Caco-2 (cell line): Measurements from ENCODE around the gene TSPAN18. TPM values are rescaled to one million over a fixed set of nuclear protein-coding genes. Genes with fewer than 3 reads are reported as not detected.

ENCODE experiments used
- BruUV-seq: library from RNA; stranded (reverse); fragments of 400-500 nt; replicated peaks from 2 replicates; lab custom pipeline; 2021; lab: Mats Ljungman, UMichigan
- CTCF ChIA-PET: fragments of 300-600 bp; sonication (Branson Sonifier 250); formaldehyde crosslinking; loops from one replicate; lab custom pipeline; 2022; ENCODE audit warnings: antibody characterized with exemption; lab: Charles Lee
- POLR2A ChIA-PET: fragments of 300-600 bp; sonication (Branson Sonifier 250); formaldehyde crosslinking; loops from one replicate; lab custom pipeline; 2022; ENCODE audit warnings: antibody characterized with exemption; lab: Charles Lee
- DNase-seq, 2 experiments: peaks; one replicate each; pipeline versions ENCODE4 v3.0.0 to v3.0.0-alpha.2; 2020 to 2022
- H3K27me3 ChIP-seq: replicated peaks from 2 replicates; pipeline ENCODE4 v1.6.0; 2011; ENCODE audit warnings: low read length; ENCODE audit not compliant: control insufficient read depth, insufficient read depth
- H3K36me3 ChIP-seq: 2 replicates; pipeline ENCODE4 v1.5.1; 2011; ENCODE audit warnings: low read length; ENCODE audit not compliant: control insufficient read depth, insufficient read depth
- H3K4me1 ChIP-seq: fragments of 250-450 bp; sonication (Bioruptor Pico); 2 replicates; pipeline ENCODE4 v1.5.1; 2020; ENCODE audit warnings: mild to moderate bottlenecking
- H3K4me3 ChIP-seq: 2 replicates; pipeline ENCODE4 v1.5.1; 2011; ENCODE audit warnings: low read depth, mild to moderate bottlenecking, control low read depth, low read length
- H3K9me3 ChIP-seq: fragments of 250-450 bp; sonication (Bioruptor Pico); 2 replicates; pipeline ENCODE4 v1.5.1; 2020; ENCODE audit warnings: mild to moderate bottlenecking, moderate library complexity
- H3K27ac Mint-ChIP-seq: one replicate; pipeline ENCODE4 v1.8.0; 2022; ENCODE audit warnings: mixed read lengths; ENCODE audit not compliant: unreplicated experiment
- H3K27me3 Mint-ChIP-seq: one replicate; pipeline ENCODE4 v1.8.0; 2022; ENCODE audit warnings: mixed read lengths; ENCODE audit not compliant: insufficient read depth, unreplicated experiment
- H3K36me3 Mint-ChIP-seq: one replicate; pipeline ENCODE4 v1.8.0; 2022; ENCODE audit warnings: mild to moderate bottlenecking, mixed read lengths; ENCODE audit not compliant: insufficient read depth, unreplicated experiment
- H3K4me1 Mint-ChIP-seq: one replicate; pipeline ENCODE4 v1.8.0; 2022; ENCODE audit warnings: low read depth, mixed read lengths; ENCODE audit not compliant: unreplicated experiment
- H3K4me3 Mint-ChIP-seq: one replicate; pipeline ENCODE4 v1.8.0; 2022; ENCODE audit warnings: mild to moderate bottlenecking, moderate library complexity, mixed read lengths; ENCODE audit not compliant: unreplicated experiment
- H3K9me3 Mint-ChIP-seq: one replicate; pipeline ENCODE4 v1.8.0; 2022; ENCODE audit warnings: mixed read lengths; ENCODE audit not compliant: unreplicated experiment
- intact Hi-C: fragments of 100-400 bp; cut with micrococcal nuclease; formaldehyde crosslinking; loops from one replicate; pipeline ENCODE4 v1.10.0; 2022; ENCODE audit not compliant: unreplicated experiment
- total RNA-seq: library from RNA; stranded (reverse); gene quantifications from 2 replicates; pipeline ENCODE4 v1.2.3, GENCODE V29; 2022
- TF ChIP-seq, protein P1 (sequence below), 2 experiments: fragments of 200-600 bp in 1 of 2; IDR thresholded peaks; 1 replicate in 1 of 2; 2 replicates in 1 of 2; pipeline versions ENCODE4 v1.5.1 to v1.8.0; 2011 to 2022; ENCODE audit warnings: antibody characterized with exemption in 1 of 2, control low read depth in 1 of 2, inconsistent platforms in 1 of 2, low read depth in 1 of 2, low read length in 1 of 2, mild to moderate bottlenecking in 1 of 2, moderate library complexity in 1 of 2; ENCODE audit not compliant: insufficient read depth in 1 of 2, severe bottlenecking in 1 of 2, unreplicated experiment in 1 of 2

Gene TSPAN18
- total RNA-seq, 1 experiment from 2014 or later, result 7.4 TPM

DNA sequence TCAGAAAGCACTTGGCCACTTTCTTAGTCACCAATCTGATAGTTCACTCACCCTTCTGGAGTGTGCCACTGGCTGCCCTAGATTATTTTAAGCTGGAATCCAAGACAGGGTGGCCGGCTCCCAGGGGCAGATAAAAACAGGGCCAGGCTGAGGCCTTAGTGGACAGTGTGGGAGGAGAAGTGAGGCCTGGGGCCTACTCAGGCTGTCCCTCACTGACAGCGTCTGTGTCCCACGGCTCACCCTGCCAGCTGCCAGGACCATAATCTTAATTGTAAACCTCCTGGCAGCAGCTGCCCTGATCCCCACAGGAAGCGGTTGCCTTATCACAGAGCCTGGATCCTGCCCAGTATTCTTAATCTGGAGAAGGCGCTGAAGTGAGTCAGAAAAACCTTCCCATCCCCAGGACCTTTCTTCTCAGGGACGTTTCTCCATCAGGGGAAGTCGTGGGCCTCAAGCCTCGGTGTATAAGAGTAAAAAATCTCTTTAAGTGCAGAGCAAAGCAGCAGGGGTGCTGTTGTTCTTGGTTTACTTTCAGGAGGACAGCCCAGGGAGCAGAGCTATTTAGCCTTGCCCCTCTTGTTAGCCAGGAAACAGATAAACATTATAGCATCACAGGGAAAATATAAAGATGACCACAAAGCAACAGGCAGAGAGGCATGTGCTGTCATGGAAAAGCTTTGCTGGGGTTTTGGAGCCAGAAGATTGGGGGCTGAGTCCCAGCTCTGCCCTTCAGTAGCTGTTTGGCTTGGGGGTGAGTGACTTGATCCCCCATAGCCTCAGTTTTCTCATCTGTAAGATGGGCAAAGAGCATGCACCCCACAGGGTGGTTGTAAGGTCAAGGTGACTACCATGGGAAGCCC lies 39.6 kb downstream of the TSPAN18 start:
- ChIA-PET POLR2A (no interaction called here), CTCF (interaction anchor here (1.1 kb wide), 1 partner anchor 9 kb away, joined by 3 read pairs; no protein-coding TSS in a partner anchor)
- Histone ChIP-seq H3K9me3 (peaks cover 6% of the 10 kb centered on the region; the same call in 1 of the 2 replicates), H3K36me3 (no peaks in the 10 kb centered on the region), H3K27me3 (no peaks in the 10 kb centered on the region), H3K4me3 (no peak overlapping the region), H3K4me1 (peaks cover 4% of the 10 kb centered on the region; the same call in 1 of the 2 replicates)
- peaks cover 10% of the 10 kb centered on the region for H3K4me1 Mint-ChIP-seq
- H3K9me3 Mint-ChIP-seq, result peaks cover 12% of the 10 kb centered on the region
- BruUV-seq, result no TSS peak
- H3K27me3 Mint-ChIP-seq, result no peaks in the 10 kb centered on the region
- TF ChIP-seq, protein P1, sequence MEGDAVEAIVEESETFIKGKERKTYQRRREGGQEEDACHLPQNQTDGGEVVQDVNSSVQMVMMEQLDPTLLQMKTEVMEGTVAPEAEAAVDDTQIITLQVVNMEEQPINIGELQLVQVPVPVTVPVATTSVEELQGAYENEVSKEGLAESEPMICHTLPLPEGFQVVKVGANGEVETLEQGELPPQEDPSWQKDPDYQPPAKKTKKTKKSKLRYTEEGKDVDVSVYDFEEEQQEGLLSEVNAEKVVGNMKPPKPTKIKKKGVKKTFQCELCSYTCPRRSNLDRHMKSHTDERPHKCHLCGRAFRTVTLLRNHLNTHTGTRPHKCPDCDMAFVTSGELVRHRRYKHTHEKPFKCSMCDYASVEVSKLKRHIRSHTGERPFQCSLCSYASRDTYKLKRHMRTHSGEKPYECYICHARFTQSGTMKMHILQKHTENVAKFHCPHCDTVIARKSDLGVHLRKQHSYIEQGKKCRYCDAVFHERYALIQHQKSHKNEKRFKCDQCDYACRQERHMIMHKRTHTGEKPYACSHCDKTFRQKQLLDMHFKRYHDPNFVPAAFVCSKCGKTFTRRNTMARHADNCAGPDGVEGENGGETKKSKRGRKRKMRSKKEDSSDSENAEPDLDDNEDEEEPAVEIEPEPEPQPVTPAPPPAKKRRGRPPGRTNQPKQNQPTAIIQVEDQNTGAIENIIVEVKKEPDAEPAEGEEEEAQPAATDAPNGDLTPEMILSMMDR (IDR thresholded peaks at IDR 0.05; ENCODE audit: insufficient read depth in 1 of 2, low read depth in 1 of 2, low read length in 1 of 2, severe bottlenecking in 1 of 2, unreplicated experiment in 1 of 2), result no peak
- no peak overlapping the region for H3K27ac Mint-ChIP-seq
- no peak overlapping the region for H3K4me3 Mint-ChIP-seq
- no peaks in the 10 kb centered on the region for H3K36me3 Mint-ChIP-seq
- peak in 1 of 2 experiments; percentile 7 for DNase-seq
- intact Hi-C loops, result no loop called here

DNA sequence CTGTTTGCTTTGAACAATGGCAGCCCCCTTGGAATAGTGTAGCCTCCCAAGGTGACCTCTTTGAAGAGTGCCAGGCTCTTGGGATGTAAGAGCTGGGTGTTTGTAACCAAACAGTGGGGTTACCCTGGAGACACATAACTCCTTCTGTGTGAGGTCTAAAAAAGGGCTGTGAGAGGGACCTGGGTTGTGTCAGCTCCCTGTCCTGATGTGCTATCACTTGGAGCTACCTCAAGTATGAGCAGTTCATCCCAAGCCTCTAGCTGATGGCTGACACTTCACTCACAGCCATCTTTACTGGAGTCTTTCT lies 40.2 kb downstream of the TSPAN18 start:
- CTCF ChIA-PET, result interaction anchor here (1.1 kb wide), 1 partner anchor 8 kb away, joined by 3 read pairs; no protein-coding TSS in a partner anchor
- Mint-ChIP-seq H3K4me1 (peaks cover 10% of the 10 kb centered on the region), H3K27ac (no peak overlapping the region), H3K36me3 (no peaks in the 10 kb centered on the region), H3K9me3 (peaks cover 12% of the 10 kb centered on the region), H3K27me3 (no peaks in the 10 kb centered on the region), H3K4me3 (no peak overlapping the region)
- H3K36me3 ChIP-seq, result no peaks in the 10 kb centered on the region; the same call in 1 of the 2 replicates
- POLR2A ChIA-PET, result no interaction called here
- TF ChIP-seq, protein P1 (IDR thresholded peaks at IDR 0.05; ENCODE audit: insufficient read depth in 1 of 2, low read depth in 1 of 2, low read length in 1 of 2, severe bottlenecking in 1 of 2, unreplicated experiment in 1 of 2), result no peak
- intact Hi-C loops, result no loop called here
- no peak for DNase-seq
- no peak overlapping the region for H3K4me3 ChIP-seq
- no peaks in the 10 kb centered on the region; the same call in 1 of the 2 replicates for H3K27me3 ChIP-seq
- BruUV-seq, result no TSS peak
- peaks cover 4% of the 10 kb centered on the region; the same call in 1 of the 2 replicates for H3K4me1 ChIP-seq
- H3K9me3 ChIP-seq, result peaks cover 6% of the 10 kb centered on the region; the same call in 1 of the 2 replicates

DNA sequence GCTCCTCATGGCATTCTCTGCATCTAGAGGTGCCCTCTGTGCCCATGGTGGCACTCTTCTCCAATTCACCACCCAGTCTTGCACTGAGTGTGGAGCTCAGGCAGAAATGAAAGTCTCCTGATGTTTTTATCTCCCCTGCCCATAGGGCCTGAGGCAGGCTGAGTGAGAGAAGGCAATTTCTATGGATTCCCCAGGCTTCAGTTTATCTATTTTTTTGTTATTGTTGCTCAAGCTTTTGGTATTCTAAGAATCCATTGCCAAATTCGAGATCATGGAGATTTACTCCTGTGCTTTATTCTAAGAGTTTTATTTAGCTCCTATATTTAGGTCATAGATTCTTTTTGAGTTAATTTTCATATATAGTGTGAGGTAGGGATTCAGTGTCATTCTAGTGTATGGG lies 40.7 kb downstream of the TSPAN18 start:
- H3K27me3 ChIP-seq, result no peaks in the 10 kb centered on the region; the same call in 1 of the 2 replicates
- H3K27ac Mint-ChIP-seq, result no peak overlapping the region
- H3K4me1 Mint-ChIP-seq, result peaks cover 10% of the 10 kb centered on the region
- H3K4me1 ChIP-seq, result peaks cover 4% of the 10 kb centered on the region; the same call in 1 of the 2 replicates
- TF ChIP-seq, protein P1 (IDR thresholded peaks at IDR 0.05; ENCODE audit: insufficient read depth in 1 of 2, low read depth in 1 of 2, low read length in 1 of 2, severe bottlenecking in 1 of 2, unreplicated experiment in 1 of 2), result no peak
- H3K9me3 ChIP-seq, result peaks cover 6% of the 10 kb centered on the region; the same call in 1 of the 2 replicates
- H3K9me3 Mint-ChIP-seq, result peaks cover 12% of the 10 kb centered on the region
- H3K4me3 Mint-ChIP-seq, result no peak overlapping the region
- H3K27me3 Mint-ChIP-seq, result no peaks in the 10 kb centered on the region
- no peak overlapping the region for H3K4me3 ChIP-seq
- DNase-seq, result no peak
- BruUV-seq, result no TSS peak
- no peaks in the 10 kb centered on the region for H3K36me3 Mint-ChIP-seq
- intact Hi-C loops, result no loop called here
- ChIA-PET POLR2A (no interaction called here), CTCF (interaction anchor here (1.1 kb wide), 1 partner anchor 8 kb away, joined by 3 read pairs; no protein-coding TSS in a partner anchor)
- no peaks in the 10 kb centered on the region; the same call in 1 of the 2 replicates for H3K36me3 ChIP-seq
